ENCODE data around the gene FGF16. TPM values are rescaled to one million over a fixed set of nuclear protein-coding genes. Genes with fewer than 3 reads are reported as not detected.

FGF16 gene
- total RNA-seq, 1 donor from 2014 or later = not detected

- H3K4me1 ChIP-seq (ENCODE audit: insufficient read depth, low read length) = peaks cover 28% of the 10 kb centered on the region
- H3K79me2 ChIP-seq (ENCODE audit: insufficient read depth, low read length) = no peaks in the 10 kb centered on the region
- TF ChIP-seq EZH2 (IDR thresholded peaks at IDR 0.05; ENCODE audit: insufficient read depth, low read length) (no peak), CTCF (IDR thresholded peaks at IDR 0.05; ENCODE audit: insufficient read depth, low read depth, low read length) (no peak)
- H3K9ac ChIP-seq (ENCODE audit: low read length) = peak overlapping the region; percentile 65
- no peaks in the 10 kb centered on the region for H3K9me3 ChIP-seq (ENCODE audit: insufficient read depth, low read depth, low read length)
- Mint-ChIP-seq H3K36me3 (ENCODE audit: low read depth, unreplicated experiment) (no peaks in the 10 kb centered on the region), H3K9me3 (ENCODE audit: unreplicated experiment) (no peaks in the 10 kb centered on the region), H3K27me3 (ENCODE audit: low read depth, unreplicated experiment) (peaks cover 13% of the 10 kb centered on the region), H3K4me3 (ENCODE audit: unreplicated experiment) (no peak overlapping the region), H3K4me1 (ENCODE audit: low read depth, unreplicated experiment) (peaks cover 19% of the 10 kb centered on the region), H3K27ac (ENCODE audit: unreplicated experiment) (peak overlapping the region; percentile 87)
- H3K4me2 ChIP-seq (ENCODE audit: low read length) = peak overlapping the region; percentile 68
- H3K36me3 ChIP-seq (ENCODE audit: insufficient read depth, low read length) = no peaks in the 10 kb centered on the region
- H3K27ac ChIP-seq (ENCODE audit: low read depth, low read length) = peak overlapping the region; percentile 93
- no peak overlapping the region for H3K4me3 ChIP-seq (ENCODE audit: insufficient read depth, low read depth, low read length)
- H4K20me1 ChIP-seq (ENCODE audit: insufficient read depth, low read length) = no peaks in the 10 kb centered on the region
- DNase-seq (ENCODE audit: low read depth) (peak; percentile 93), FAIRE-seq (no peak)
- no peak overlapping the region for H2AFZ ChIP-seq (ENCODE audit: low read depth, low read length)
- no peaks in the 10 kb centered on the region for H3K27me3 ChIP-seq (ENCODE audit: insufficient read depth, low read length)
Measured at GRCh38 chrX:77442728-77443127, 4.5 kb upstream of the FGF16 start.

GRCh38 chrX:77444075-77444474 is 3.1 kb upstream of the FGF16 start:
- no peak overlapping the region for H3K27ac ChIP-seq (ENCODE audit: low read depth, low read length)
- H3K27me3 ChIP-seq (ENCODE audit: insufficient read depth, low read length) = no peaks in the 10 kb centered on the region
- DNase-seq (ENCODE audit: low read depth) (no peak), FAIRE-seq (no peak)
- no peaks in the 10 kb centered on the region for H3K9me3 ChIP-seq (ENCODE audit: insufficient read depth, low read depth, low read length)
- no peak overlapping the region for H2AFZ ChIP-seq (ENCODE audit: low read depth, low read length)
- no peak overlapping the region for H3K4me3 ChIP-seq (ENCODE audit: insufficient read depth, low read depth, low read length)
- no peaks in the 10 kb centered on the region for H4K20me1 ChIP-seq (ENCODE audit: insufficient read depth, low read length)
- peaks cover 28% of the 10 kb centered on the region for H3K4me1 ChIP-seq (ENCODE audit: insufficient read depth, low read length)
- Mint-ChIP-seq H3K4me3 (ENCODE audit: unreplicated experiment) (no peak overlapping the region), H3K4me1 (ENCODE audit: low read depth, unreplicated experiment) (peaks cover 19% of the 10 kb centered on the region), H3K27me3 (ENCODE audit: low read depth, unreplicated experiment) (peaks cover 13% of the 10 kb centered on the region), H3K9me3 (ENCODE audit: unreplicated experiment) (no peaks in the 10 kb centered on the region), H3K27ac (ENCODE audit: unreplicated experiment) (no peak overlapping the region), H3K36me3 (ENCODE audit: low read depth, unreplicated experiment) (no peaks in the 10 kb centered on the region)
- no peak overlapping the region for H3K9ac ChIP-seq (ENCODE audit: low read length)
- H3K79me2 ChIP-seq (ENCODE audit: insufficient read depth, low read length) = no peaks in the 10 kb centered on the region
- H3K36me3 ChIP-seq (ENCODE audit: insufficient read depth, low read length) = no peaks in the 10 kb centered on the region
- H3K4me2 ChIP-seq (ENCODE audit: low read length) = no peak overlapping the region
- TF ChIP-seq EZH2 (IDR thresholded peaks at IDR 0.05; ENCODE audit: insufficient read depth, low read length) = no peak
- TF ChIP-seq CTCF (IDR thresholded peaks at IDR 0.05; ENCODE audit: insufficient read depth, low read depth, low read length) = peak; percentile 1

- H3K4me2 ChIP-seq (ENCODE audit: low read length) = no peak overlapping the region
- H3K4me1 Mint-ChIP-seq (ENCODE audit: low read depth, unreplicated experiment) = peaks cover 19% of the 10 kb centered on the region
- H3K4me3 Mint-ChIP-seq (ENCODE audit: unreplicated experiment) = no peak overlapping the region
- no peaks in the 10 kb centered on the region for H3K36me3 Mint-ChIP-seq (ENCODE audit: low read depth, unreplicated experiment)
- H3K36me3 ChIP-seq (ENCODE audit: insufficient read depth, low read length) = no peaks in the 10 kb centered on the region
- peaks cover 13% of the 10 kb centered on the region for H3K27me3 Mint-ChIP-seq (ENCODE audit: low read depth, unreplicated experiment)
- no peaks in the 10 kb centered on the region for H3K79me2 ChIP-seq (ENCODE audit: insufficient read depth, low read length)
- peaks cover 28% of the 10 kb centered on the region for H3K4me1 ChIP-seq (ENCODE audit: insufficient read depth, low read length)
- DNase-seq (ENCODE audit: low read depth) (no peak), FAIRE-seq (no peak)
- H3K27ac ChIP-seq (ENCODE audit: low read depth, low read length) = no peak overlapping the region
- H3K9ac ChIP-seq (ENCODE audit: low read length) = no peak overlapping the region
- H3K27me3 ChIP-seq (ENCODE audit: insufficient read depth, low read length) = no peaks in the 10 kb centered on the region
- H3K9me3 Mint-ChIP-seq (ENCODE audit: unreplicated experiment) = no peaks in the 10 kb centered on the region
- TF ChIP-seq EZH2 (IDR thresholded peaks at IDR 0.05; ENCODE audit: insufficient read depth, low read length) (no peak), CTCF (IDR thresholded peaks at IDR 0.05; ENCODE audit: insufficient read depth, low read depth, low read length) (no peak)
- H4K20me1 ChIP-seq (ENCODE audit: insufficient read depth, low read length) = no peaks in the 10 kb centered on the region
- H3K9me3 ChIP-seq (ENCODE audit: insufficient read depth, low read depth, low read length) = no peaks in the 10 kb centered on the region
- no peak overlapping the region for H2AFZ ChIP-seq (ENCODE audit: low read depth, low read length)
- no peak overlapping the region for H3K27ac Mint-ChIP-seq (ENCODE audit: unreplicated experiment)
- no peak overlapping the region for H3K4me3 ChIP-seq (ENCODE audit: insufficient read depth, low read depth, low read length)
Measured at GRCh38 chrX:77444545-77444944, 2.6 kb upstream of the FGF16 start.

Data from astrocyte (in vitro differentiated cells and primary cell).